ENCODE results near the gene TBX2.
"Not testable (repeated sequence)": the region's sequence is repeated elsewhere in the genome, so short reads cannot be mapped to it uniquely, and the experiment has no call there.

TBX2 gene

DNA sequence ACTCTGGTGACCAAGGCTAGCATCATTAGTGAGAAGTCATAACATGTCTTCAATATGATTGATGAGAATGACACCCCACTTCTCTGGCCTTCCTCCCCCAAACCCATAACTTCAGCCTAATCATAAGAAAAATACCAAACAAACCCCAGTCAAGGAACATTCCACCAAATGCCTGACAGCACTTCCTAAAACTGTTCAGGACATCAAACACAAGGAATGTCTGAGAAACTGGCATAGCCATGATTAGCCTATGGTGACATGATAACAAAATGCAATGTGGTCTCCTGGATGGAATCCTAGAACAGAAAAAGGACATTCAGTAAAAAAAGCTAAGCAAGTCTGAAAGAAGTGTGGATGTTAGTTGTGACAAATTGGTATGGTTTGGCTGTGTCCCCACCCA lies 27.9 kb downstream of the TBX2 start:
- DNase-seq (ENCODE audit: low read depth in 3 of 3, low spot score in 1 of 3) = no peak

DNA sequence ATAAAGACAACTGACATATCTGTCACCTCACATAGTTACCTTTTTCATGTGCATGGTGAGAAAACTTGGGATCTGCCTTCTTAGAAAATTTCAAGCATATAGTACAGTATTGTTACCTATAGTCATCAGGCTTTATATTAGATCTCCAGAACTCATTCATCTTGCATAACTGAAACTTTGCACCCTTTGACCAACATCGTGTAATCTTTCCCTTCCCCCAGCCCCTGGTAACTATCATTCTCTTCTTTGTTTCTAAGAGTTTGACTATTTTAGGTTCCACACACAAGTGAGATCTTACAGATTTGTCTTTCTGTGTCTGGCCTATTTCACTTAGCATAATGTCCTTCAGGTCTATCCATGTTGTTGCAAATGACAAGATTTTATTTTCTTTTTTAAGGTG lies 29.6 kb downstream of the TBX2 start:
- DNase-seq (ENCODE audit: low read depth in 3 of 3, low spot score in 1 of 3) = no peak

DNA sequence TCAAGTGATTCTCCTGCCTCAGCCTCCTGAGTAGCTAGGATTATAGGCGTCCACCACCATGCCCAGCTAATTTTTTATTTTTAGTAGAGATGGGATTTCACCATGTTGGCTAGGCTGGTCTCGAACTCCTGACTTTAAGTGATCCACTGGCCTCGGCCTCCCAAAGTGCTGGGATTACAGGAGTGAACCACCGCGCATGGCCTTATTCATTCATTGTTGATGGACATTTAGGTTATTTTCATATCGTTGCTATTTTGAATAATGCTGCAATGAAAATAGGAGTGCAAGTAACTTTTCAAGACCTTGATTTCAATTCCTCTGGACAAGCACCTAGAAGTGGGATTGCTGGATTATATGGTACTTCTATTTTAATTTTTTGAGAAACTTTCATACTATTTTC lies 30.2 kb downstream of the TBX2 start:
- DNase-seq (ENCODE audit: low read depth in 3 of 3, low spot score in 1 of 3) = not testable (repeated sequence)

DNA sequence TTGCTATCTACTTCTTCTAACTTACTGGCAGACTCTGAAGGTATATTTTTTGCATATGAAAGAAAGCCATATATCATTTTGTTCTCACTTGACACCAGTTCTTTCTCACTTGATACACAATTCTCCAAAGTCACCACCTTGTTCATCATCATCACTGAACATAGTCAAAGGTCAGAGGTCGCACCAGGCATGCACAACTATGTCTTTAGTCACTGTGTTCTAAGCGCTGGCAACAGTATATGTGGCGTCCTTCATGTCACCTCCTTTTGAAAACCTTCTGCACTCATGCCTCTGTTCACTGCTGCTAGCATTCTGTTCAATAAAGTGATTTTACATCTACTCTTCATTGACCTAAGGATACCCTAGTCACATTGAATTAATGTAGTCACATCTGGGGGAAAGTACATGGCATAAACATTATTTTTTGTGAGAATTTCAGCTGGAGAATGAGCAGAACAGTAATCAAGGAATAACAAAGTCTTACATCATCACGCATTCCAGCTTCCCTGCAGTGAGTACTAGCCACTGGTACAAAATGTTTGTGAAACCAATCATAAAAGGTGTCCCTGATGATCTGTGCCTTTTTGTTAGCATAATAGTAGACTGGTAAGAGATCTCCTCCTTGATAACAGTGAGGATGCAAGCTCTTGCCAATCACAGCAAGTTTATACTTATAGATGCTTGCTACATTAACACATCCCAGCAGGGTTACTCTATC lies 32.1 kb downstream of the TBX2 start:
- DNase-seq (ENCODE audit: low read depth in 3 of 3, low spot score in 1 of 3) = no peak

DNA sequence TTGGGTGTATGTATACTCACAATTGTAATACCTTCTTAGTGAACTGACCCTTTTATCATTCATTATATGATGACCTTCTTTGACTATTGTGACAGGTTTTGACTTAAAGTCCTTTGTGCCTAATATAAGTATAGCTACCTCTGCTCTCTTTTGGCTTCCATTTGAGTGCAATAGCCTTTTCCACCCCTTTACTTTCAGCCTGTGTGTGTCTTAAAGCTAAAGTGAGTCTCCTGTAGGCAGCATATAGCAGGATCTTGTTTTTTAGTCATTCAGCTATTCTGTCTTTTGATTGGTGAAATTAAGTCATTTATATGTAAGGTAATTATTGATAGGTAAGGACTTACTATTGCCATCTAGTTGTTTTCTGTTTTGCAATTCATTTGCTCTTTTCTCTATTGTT lies 36.6 kb downstream of the TBX2 start:
- no peak for DNase-seq (ENCODE audit: low read depth in 3 of 3, low spot score in 1 of 3)

DNA sequence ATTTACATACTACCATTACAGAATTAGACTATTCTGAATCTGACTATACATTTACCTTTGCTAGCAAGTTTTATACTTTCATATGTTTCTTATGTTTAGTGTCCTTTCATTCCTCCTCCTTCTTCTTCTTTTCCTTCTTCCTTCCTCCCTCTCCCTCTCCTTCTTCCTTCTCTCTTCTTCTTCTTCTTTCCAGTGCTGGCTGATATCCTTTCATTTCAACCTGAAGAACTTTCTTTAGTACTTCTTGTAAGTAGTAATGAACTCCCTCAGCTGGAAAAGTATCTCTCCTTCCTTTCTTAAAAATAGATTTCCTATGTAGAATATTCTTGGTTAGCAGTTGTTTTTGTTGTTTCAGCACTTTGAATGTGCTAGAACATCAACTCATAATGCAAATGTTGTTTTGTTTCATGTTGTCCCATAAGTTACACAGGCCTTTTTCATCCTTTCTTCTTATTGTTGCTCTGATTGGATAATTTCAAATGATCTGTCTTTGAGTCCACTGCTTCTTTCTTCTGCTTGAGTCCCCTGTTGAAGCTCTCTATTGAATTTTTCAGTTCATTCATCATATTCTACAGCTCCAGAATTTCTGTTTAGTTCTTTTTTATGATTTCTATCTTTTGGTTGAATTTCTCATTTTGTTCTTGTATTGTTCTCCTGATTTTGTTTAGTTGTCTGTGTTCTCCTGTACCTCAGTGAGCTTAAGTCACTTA lies 37.5 kb downstream of the TBX2 start:
- no peak for DNase-seq (ENCODE audit: low read depth in 3 of 3, low spot score in 1 of 3)

DNA sequence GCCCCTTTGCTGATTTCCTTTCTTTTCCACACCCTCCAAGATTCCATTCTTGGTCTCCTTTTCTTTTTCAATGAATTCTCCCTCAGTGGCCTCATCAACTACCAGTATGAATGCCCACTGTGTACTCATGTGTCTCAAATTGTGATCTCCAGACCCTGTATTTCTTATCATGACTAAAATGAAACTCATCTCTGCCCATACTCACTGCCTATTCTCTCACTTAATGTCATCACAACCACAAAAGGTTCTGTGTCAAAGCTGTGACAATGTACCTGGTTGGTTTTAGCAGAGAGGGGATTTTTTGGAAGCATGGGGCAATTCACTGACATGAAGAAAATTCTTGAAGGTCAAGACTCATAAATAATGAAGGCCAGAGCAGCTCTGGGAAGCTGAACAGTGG lies 41.1 kb downstream of the TBX2 start:
- no peak for DNase-seq (ENCODE audit: low read depth in 3 of 3, low spot score in 1 of 3)

DNA sequence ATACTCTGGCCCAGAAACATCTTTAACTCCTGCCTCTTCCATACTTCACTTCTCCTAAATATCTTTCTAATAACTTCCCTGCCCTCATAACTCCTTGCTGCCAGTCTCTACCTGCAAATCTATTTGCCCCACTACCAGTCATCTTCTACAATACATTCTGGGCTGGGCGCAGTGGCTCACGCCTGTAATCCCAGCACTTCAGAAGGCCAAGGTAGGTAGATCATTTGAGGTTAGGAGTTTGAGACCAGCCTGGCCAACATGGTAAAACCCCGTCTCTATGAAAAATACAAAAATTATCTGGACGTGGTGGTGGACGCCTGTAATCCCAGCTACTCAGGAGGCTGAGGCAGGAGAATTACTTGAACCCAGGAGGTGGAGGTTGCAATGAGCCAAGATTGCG lies 41.9 kb downstream of the TBX2 start:
- not testable (repeated sequence) for DNase-seq (ENCODE audit: low read depth in 3 of 3, low spot score in 1 of 3)

DNA sequence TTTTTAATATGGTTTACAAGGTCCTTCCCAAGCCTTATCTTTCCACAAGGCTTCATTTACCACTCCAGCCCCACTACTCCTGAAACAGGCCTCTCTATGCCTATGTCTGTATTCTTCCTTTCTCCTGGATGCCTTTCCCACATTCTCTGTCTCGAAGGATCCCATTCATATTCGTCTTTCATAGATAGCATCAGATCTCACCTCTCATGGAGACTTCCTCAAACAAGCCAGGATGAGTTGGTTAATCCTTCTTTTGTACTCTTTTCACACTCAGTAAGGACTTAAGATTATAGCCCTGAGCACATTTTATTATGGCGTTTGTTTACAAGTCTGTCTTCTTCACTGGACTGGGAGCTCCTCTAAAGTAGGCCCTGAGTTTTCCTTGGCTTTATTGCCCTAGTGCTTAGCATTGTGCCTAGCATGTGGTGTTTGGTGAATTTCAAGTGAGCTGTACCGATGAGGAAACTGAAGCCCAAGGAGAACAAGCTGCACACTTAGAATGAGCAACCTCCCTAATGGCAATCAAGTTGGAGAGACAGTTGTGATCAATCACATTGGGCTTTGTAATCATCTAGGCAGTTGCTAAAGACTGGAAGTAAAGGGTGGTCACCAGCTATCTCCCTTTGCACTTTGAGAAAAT lies 42.6 kb downstream of the TBX2 start:
- no peak for DNase-seq (ENCODE audit: low read depth in 3 of 3, low spot score in 1 of 3)

DNA sequence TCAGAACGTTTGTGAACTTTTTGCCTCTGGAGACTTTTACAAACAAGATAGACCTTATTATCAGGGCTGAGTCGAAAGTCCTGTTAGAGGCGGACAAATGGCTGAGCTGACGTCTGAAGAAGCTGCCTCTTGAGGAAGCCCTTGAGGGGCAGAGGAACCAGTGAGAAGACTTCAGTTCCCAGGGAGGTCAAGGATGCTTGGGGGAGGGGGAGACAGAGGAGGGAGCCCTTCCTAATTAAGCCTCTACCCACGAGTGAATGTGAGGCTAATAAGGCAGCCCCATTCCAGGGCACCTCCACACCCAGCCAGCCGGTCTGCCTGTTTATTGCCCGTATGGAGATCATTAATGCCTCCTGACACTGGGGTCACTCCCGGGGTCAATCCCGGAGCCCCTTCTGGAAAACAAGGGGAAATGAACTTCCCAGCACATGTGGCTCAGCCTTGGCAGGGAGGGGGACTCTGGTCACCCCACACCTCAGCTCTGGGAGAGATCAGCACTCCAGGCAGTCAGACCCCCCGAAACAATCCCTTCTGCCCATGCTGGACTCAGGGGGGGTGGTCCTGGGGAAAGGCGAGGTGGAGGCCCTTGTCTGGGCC lies 43.3 kb downstream of the TBX2 start:
- DNase-seq (ENCODE audit: low read depth in 3 of 3, low spot score in 1 of 3) = no peak

DNA sequence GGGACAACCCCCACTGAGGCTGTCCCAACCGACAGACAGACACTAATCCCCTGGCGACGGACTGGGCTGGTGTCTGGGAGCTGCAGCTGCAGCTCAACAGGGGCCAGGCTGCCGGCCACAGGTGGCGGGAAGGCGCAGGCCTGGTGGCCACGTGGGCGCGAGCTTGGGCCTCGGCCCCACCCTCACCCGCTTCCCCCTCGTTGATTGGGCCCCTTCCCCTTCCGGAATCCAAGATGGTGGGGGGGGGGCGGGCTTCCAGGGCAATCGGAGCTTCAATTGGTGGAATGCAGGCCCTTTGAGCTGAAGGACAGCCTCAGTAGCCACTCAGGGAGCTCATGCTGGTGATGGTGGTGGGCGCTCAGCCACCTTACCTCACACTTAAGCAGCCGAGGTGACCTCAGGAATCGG lies 43.8 kb downstream of the TBX2 start:
- DNase-seq (ENCODE audit: low read depth in 3 of 3, low spot score in 1 of 3) = no peak

DNA sequence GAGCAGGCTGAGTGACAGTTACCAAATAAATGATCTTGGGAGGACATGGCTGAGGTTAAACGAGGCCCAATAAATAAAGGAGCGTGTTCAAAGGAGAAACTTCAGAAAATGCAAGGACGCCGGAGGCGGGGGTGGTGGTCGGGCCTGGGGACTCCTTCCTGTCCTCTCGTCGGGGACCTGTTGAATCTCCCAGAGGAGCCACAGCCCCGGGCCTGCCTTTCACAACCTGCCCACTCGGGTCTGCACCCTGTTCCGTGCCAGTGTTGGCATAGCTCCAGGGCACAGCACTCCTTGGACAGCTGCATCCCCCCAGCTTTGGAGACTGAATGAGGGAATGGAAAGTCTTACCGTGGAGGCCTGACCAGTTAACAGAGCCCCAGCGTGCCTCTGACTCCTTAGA lies 44.4 kb downstream of the TBX2 start:
- DNase-seq (ENCODE audit: low read depth in 3 of 3, low spot score in 1 of 3) = no peak

DNA sequence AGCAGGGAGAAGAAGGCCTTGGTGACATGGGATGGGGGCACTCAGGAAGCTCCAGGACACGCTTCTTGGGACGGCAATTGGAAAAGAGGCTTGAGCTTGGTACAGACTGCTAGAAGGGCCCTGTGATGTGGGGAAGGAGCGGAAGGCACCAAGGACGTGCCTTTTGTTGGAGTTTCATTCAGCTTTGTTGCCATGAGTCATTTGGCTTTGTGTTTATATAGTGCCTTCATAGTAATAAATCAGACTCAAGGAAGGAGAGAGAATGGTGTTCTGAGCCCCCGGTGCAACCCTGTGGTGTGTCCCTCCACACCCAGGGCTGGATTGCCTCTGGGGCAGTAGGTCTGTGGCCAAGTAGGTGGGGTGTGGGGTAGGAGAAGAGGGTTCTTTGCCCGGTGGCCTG lies 45.2 kb downstream of the TBX2 start:
- DNase-seq (ENCODE audit: low read depth in 3 of 3, low spot score in 1 of 3) = no peak

DNA sequence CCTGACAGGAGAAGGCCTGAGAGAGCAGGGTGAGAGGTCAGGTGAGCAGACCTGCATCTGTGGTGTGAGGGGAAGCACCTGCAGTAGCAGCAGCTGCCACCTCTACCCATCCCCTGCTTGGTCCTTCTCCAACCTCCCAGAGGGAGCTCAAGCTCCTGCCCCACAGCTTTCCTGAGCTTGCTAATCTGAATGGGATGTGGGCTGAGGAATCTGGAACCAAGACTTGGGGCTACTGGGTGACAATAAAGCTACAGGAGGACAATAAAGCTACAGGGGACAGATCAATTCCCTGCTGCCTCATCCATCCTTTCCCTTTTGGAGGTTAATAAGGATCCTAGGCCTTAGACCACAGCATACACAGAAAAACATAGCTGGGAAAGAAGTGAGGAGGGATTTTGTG lies 47.7 kb downstream of the TBX2 start:
- no peak for DNase-seq (ENCODE audit: low read depth in 3 of 3, low spot score in 1 of 3)

DNA sequence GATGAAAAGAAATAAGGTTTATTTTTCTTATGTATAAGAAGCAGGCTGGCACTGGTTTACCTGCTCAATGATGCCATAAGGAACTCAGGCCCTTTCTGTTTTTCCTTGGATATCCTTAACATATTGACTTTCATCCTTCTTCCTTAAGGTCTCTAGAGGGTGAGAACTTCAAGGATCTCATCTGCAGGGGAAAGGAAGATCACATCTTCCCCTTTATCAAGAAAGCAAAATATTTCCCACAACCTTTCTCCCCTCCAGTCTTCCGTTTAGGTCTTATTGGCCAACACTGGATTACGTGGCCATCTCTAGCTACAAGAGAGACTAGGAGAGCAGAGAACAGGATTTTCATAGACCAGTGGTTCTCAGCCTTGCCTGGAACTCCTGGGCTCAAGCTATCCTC lies 48.4 kb downstream of the TBX2 start:
- DNase-seq (ENCODE audit: low read depth in 3 of 3, low spot score in 1 of 3) = no peak

DNA sequence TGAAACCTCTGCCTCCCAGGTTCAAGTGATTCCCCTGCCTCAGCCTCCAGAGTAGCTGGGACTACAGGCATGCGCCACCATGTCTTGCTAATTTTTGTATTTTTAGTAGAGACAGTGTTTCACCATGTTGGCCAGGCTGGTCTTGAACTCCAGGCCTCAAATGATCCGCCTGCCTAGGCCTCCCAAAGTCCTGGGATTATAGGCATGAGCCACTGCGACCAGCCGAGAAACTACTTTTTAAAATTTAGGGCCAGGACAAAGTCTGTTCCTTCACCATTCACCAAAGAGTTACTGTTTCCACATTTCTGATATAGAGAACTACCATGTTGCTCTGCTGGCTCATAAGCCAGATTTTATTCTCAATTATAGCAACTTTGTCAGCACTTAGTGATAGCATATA lies 49.5 kb downstream of the TBX2 start:
- not testable (repeated sequence) for DNase-seq (ENCODE audit: low read depth in 3 of 3, low spot score in 1 of 3)

DNA sequence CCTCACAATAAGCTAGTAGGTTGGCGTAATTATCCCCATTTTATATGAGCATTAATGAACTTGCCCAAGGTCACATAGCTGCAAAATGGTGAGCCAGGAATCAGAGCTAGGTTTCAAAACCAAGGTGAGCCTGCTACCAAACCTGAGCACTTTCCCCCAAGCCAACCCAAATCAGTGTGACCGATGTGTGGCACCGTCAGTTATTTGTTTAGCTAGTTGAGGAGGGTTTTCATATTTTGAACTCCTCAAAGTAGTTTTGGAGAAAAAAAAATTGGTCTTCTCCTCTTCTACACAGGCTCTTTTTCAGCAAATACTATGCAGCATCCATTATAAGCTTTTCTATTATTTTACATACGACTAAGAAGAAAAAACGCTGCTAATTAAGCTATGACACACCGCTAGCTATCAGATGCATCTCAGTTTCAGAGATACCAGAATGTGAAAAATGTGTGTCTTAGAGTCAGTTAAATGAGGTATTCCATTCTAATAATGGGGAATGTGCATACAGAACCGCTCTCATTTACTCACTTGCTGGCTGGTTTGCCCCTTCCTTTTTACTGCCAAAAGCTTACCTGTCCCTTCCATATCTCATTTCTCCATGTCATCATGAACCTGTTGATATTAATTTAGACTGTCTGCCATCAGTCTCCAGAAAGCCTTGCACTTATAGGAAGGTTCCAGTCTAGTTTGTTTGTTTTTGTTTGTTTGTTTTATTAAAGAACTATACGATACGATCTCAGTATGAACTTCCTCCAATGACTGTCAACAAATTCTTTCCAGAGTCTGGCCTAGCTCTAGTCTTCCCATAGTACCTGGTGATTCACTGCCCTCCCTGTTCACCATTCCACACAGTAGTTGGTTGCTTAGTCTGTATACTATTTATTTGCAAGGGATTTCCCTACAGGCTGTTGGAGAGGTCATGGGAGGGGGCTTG lies 50.3 kb downstream of the TBX2 start:
- no peak for DNase-seq (ENCODE audit: low read depth in 3 of 3, low spot score in 1 of 3)

DNA sequence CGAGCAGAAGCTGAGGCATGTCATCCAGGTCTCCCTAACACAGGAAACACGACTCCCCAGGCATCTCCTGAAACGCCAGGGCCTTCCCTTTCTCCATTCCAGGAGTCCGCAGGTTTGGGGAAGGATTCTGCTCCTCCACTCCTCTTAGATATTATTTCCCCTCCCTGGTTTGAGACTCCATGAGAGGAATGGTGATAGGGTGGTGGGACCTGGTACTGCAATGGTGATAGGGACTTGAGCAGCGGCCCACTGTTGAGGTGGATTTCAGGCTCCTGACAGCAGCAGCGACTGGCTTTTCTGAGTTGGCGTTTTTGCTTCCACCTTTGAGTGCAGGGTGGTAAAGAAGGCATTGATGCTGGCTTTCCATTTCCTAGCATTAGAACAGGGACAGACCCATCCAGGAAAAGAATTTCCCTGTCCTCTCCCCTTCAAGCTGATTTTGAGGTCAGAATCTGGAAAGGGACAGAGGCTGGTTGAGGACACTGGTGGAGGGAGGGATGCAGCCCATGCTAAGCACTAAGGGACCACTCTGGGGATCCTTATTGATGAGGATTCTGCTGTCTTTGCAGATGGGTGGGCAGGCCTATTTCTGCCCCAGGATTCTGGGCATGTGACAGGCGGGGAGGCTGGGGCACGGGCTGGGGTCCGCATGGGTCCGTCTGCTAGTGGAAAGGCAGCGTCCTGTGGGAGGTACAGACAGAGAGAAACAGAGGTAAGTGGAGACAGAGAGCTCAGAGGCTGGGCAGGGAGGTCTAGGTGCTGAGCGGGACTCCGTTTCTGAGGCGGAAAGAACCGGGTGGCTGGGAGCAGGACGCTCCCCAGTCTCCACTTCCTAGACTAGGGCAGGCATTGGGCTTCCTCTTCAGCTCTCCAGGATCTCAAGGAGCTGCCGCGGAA lies 51.2 kb downstream of the TBX2 start:
- DNase-seq (ENCODE audit: low read depth in 3 of 3, low spot score in 1 of 3) = no peak

DNA sequence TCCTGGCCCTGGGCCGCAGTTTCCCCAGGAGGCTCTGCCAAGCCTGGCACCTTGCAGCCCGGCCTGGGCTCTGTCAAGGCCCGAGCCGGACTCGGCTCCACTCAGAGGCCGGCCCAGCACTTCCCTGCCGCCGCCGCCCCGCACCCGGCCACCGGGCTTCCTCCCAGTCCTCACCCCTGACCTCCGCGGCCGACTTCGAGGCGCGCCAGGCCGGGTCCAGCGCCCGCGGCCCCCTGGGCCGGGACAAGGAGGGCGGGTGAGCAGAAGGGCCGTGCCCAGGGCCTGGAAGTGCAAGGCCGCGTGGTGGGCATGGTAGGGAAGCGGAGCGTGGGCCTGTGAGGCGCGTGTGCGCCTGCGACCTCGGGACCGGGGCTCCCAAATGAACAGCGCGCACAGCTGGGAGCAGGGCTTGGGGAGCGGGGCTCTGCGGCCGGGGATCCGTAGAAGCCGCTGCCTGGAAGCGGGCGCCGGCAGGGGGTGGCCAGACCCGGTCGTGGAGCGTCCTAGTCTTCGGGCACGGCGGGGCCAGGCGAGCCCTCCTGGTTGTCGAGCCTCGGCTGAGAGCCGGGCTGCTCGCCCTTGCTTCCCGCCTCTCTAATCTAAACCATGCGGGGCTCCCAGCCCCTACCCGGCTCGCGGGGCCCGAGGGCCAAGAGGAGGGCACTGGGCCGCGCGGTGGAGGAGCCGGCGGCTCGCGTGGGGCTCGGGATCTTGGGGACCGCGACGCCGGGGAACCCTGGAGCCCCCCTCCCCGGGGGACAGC lies 52.1 kb downstream of the TBX2 start:
- DNase-seq (ENCODE audit: low read depth in 3 of 3, low spot score in 1 of 3) = no peak

Data from stimulated activated CD4-positive, alpha-beta T cell treated with anti-CD3 and anti-CD28 coated beads, TNF-alpha, amount 100 ng/mL, for 1 hour (primary cell).